SU-DHL-6 (cell line): ENCODE data around the gene RASGRP1.

Source experiments
- H2AFZ ChIP-seq: fragments of 200-600 bp; sonication (generic); 2 replicates; pipeline ENCODE4 v1.6.1; 2014; ENCODE audit warnings: low read depth, mild to moderate bottlenecking, moderate library complexity, mixed read lengths, antibody characterized with exemption, low read length; ENCODE audit not compliant: severe bottlenecking
- H3F3A ChIP-seq: fragments of 200-600 bp; shearing (Covaris generic); 2 replicates; pipeline ENCODE4 v1.6.0; 2016; ENCODE audit warnings: antibody characterized with exemption, mild to moderate bottlenecking; ENCODE audit not compliant: insufficient read depth
- H3K27ac ChIP-seq: fragments of 200-600 bp; sonication (generic); 2 replicates; pipeline ENCODE4 v1.5.1; 2016; ENCODE audit warnings: low read depth, mild to moderate bottlenecking, low read length, moderate library complexity, mixed read lengths
- H3K27me3 ChIP-seq: fragments of 200-600 bp; sonication (generic), shearing (Covaris generic); 2 replicates; pipeline ENCODE4 v1.6.0; 2014; ENCODE audit warnings: mild to moderate bottlenecking, low read length
- H3K36me3 ChIP-seq: fragments of 200-600 bp; sonication (generic); 2 replicates; pipeline ENCODE4 v1.6.1; 2014; ENCODE audit warnings: mild to moderate bottlenecking, low read length, mixed read lengths
- H3K4me2 ChIP-seq: fragments of 300-600, 200-600 bp; shearing (Covaris generic), sonication (generic); 2 replicates; pipeline ENCODE4 v1.6.0; 2014; ENCODE audit warnings: low read length, low read depth, mild to moderate bottlenecking; ENCODE audit not compliant: poor library complexity, severe bottlenecking
- H3K4me3 ChIP-seq: fragments of 200-600 bp; sonication (generic); 2 replicates; pipeline ENCODE4 v1.5.1; 2014; ENCODE audit warnings: antibody characterized with exemption, low read length, mild to moderate bottlenecking, mixed read lengths; ENCODE audit not compliant: insufficient read depth, poor library complexity, severe bottlenecking
- H3K79me2 ChIP-seq: fragments of 200-600 bp; sonication (generic); 2 replicates; pipeline ENCODE4 v1.6.1; 2014; ENCODE audit warnings: mild to moderate bottlenecking, low read length, moderate library complexity; ENCODE audit not compliant: insufficient read depth
- H3K9ac ChIP-seq: fragments of 200-600 bp; sonication (generic); 2 replicates; pipeline ENCODE4 v1.7.0; 2014; ENCODE audit warnings: mild to moderate bottlenecking, low read length
- H3K9me2 ChIP-seq: fragments of 200-600 bp; sonication (generic); replicated peaks from 2 replicates; pipeline ENCODE4 v1.6.1; 2014; ENCODE audit warnings: low read length; ENCODE audit not compliant: insufficient read depth
- H3K9me3 ChIP-seq: fragments of 200-600 bp; sonication (generic); 2 replicates; pipeline ENCODE4 v1.6.1; 2014; ENCODE audit warnings: low read length, mixed read lengths; ENCODE audit not compliant: insufficient read depth
- H4K20me1 ChIP-seq: fragments of 200-600 bp; sonication (generic); 2 replicates; pipeline ENCODE4 v1.6.1; 2014; ENCODE audit warnings: low read depth, mild to moderate bottlenecking, antibody characterized with exemption, low read length, moderate library complexity, mixed read lengths
- EZH2phosphoT487 ChIP-seq: fragments of 200-600 bp; sonication (generic), shearing (Covaris generic); conservative IDR thresholded peaks from 2 replicates; pipeline ENCODE4 v1.6.1; 2018; ENCODE audit warnings: mild to moderate bottlenecking, antibody characterized with exemption, low read length, moderate library complexity, mixed read lengths
- TF ChIP-seq, protein P1 (sequence below): fragments of 200-600 bp; sonication (generic); IDR thresholded peaks from one replicate; pipeline ENCODE4 v1.5.1; 2017; ENCODE audit warnings: antibody characterized with exemption, mild to moderate bottlenecking, low read length, moderate library complexity; ENCODE audit not compliant: insufficient read depth, poor library complexity, severe bottlenecking

RASGRP1 gene

DNA sequence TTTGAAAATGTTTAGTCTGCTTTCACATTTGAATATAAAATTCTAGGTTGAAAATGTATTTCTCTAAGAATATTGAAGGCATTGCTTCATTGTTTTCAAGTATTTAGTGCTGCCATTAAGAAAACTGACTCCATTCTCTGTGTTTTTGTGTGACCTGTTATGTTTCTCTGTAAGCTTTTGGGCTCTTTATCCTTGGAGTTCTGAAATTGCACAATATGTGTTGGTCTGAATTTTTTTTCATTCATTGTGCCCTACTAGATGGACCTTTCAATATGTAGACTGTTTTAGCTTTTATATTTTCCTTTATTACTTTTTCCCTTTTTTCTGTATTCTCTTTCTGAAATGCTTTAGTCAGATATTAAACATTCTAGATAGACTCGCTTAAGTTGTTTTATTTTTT is 88.5 kb downstream of the RASGRP1 start:
- H3K4me3 ChIP-seq, result no peak overlapping the region
- H3K9ac ChIP-seq, result no peak overlapping the region
- H4K20me1 ChIP-seq, result no peaks in the 10 kb centered on the region
- no peaks in the 10 kb centered on the region for H3K9me2 ChIP-seq
- H3K27ac ChIP-seq, result no peak overlapping the region
- peaks cover 4% of the 10 kb centered on the region; the same call in 1 of the 2 replicates for H3F3A ChIP-seq
- no peaks in the 10 kb centered on the region for H3K79me2 ChIP-seq
- TF ChIP-seq, protein P1, sequence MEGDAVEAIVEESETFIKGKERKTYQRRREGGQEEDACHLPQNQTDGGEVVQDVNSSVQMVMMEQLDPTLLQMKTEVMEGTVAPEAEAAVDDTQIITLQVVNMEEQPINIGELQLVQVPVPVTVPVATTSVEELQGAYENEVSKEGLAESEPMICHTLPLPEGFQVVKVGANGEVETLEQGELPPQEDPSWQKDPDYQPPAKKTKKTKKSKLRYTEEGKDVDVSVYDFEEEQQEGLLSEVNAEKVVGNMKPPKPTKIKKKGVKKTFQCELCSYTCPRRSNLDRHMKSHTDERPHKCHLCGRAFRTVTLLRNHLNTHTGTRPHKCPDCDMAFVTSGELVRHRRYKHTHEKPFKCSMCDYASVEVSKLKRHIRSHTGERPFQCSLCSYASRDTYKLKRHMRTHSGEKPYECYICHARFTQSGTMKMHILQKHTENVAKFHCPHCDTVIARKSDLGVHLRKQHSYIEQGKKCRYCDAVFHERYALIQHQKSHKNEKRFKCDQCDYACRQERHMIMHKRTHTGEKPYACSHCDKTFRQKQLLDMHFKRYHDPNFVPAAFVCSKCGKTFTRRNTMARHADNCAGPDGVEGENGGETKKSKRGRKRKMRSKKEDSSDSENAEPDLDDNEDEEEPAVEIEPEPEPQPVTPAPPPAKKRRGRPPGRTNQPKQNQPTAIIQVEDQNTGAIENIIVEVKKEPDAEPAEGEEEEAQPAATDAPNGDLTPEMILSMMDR, result no peak
- TF ChIP-seq EZH2phosphoT487, result no peak
- H2AFZ ChIP-seq, result no peak overlapping the region
- peaks cover 25% of the 10 kb centered on the region for H3K36me3 ChIP-seq
- no peaks in the 10 kb centered on the region for H3K9me3 ChIP-seq
- no peak overlapping the region for H3K4me2 ChIP-seq
- no peaks in the 10 kb centered on the region for H3K27me3 ChIP-seq

DNA sequence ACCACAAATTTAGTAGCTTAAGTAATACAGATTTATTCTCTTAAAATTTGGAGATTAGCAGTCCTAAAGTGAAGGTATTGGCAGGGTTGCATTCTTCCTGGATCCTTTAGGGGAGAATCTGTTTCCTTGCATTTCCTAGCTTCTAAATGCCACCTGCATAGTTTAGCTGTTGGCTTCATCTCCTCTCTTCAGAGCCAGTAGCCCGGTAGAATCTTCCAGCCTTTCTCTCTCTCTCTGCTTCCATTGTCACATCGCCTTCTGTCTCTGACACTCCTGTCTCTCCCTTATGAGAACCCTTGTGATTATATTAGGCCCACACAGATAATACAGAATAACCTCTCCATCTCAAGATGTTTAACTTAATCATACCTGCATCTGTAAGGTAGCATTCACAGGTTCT is 89.3 kb downstream of the RASGRP1 start:
- H3K9ac ChIP-seq, result no peak overlapping the region
- no peak for TF ChIP-seq EZH2phosphoT487

DNA sequence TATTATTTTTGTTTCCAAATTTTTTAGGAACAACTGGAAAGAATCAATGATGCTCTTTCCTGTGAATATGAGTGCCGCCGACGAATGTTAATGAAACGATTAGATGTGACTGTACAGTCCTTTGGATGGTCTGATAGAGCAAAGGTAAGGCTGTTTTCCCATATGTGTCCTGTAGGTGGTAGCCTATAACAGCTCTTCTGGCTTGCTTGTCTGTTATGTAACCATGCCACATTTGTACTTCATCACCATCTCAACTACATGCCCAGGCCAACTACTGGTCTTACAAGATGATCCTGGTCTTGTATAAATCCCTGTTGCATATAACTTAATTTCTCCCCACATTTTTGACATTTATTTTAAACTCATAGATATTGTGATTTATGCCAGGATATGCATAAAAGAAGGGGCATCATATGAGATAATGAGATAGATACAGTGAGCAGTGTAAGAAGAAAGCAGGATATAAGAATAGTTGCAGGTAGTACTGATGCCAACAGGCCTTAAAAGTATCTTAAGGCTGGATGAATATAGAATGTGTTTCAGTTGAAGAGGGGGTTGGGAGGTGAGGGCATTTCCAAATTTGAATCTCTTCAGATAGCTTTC is 90.4 kb downstream of the RASGRP1 start:
- Histone ChIP-seq H3K79me2 (no peaks in the 10 kb centered on the region), H3K27me3 (no peaks in the 10 kb centered on the region), H3F3A (peaks cover 4% of the 10 kb centered on the region; the same call in 1 of the 2 replicates), H3K9me3 (no peaks in the 10 kb centered on the region), H4K20me1 (no peaks in the 10 kb centered on the region), H3K36me3 (peaks cover 25% of the 10 kb centered on the region), H3K9ac (no peak overlapping the region), H3K4me3 (no peak overlapping the region), H3K4me2 (no peak overlapping the region), H3K9me2 (no peaks in the 10 kb centered on the region), H2AFZ (no peak overlapping the region), H3K27ac (no peak overlapping the region)
- TF ChIP-seq, protein P1, result peak; percentile 41
- TF ChIP-seq EZH2phosphoT487, result no peak

More for the DNA sequence above, 89.3 kb downstream of the RASGRP1 start:
- Histone ChIP-seq H2AFZ (no peak overlapping the region), H4K20me1 (no peaks in the 10 kb centered on the region), H3K79me2 (no peaks in the 10 kb centered on the region), H3K36me3 (peaks cover 24% of the 10 kb centered on the region), H3K4me3 (no peak overlapping the region), H3F3A (peaks cover 4% of the 10 kb centered on the region; the same call in 1 of the 2 replicates), H3K27me3 (no peaks in the 10 kb centered on the region), H3K9me3 (no peaks in the 10 kb centered on the region), H3K9me2 (no peaks in the 10 kb centered on the region), H3K4me2 (no peak overlapping the region), H3K27ac (no peak overlapping the region)

DNA sequence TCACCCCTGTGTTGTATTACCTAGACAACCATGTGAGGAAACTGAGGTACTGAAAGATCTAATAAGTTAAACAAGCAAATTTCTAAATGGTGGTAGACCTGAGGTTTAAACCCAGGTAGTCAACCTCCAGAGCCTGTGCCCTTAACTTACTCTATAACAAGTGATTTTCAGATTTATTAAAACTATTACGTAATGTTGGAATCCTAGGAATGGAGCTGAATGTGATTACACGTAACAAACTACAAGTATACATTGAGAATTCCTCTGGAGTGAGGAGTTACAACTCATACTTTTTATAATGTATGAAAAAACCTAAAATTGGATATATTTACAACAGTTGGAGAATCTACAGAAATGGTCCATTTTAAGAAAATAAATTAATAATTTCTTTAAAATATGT is 92.6 kb downstream of the RASGRP1 start:
- peaks cover 4% of the 10 kb centered on the region; the same call in 1 of the 2 replicates for H3F3A ChIP-seq
- H3K27me3 ChIP-seq, result no peaks in the 10 kb centered on the region
- no peak overlapping the region for H3K27ac ChIP-seq
- H3K4me3 ChIP-seq, result no peak overlapping the region
- no peak overlapping the region for H3K4me2 ChIP-seq
- H3K36me3 ChIP-seq, result peaks cover 22% of the 10 kb centered on the region
- H3K9ac ChIP-seq, result no peak overlapping the region
- no peak overlapping the region for H2AFZ ChIP-seq
- H4K20me1 ChIP-seq, result no peaks in the 10 kb centered on the region
- no peaks in the 10 kb centered on the region for H3K9me2 ChIP-seq
- TF ChIP-seq EZH2phosphoT487, result no peak
- TF ChIP-seq, protein P1, result no peak
- H3K79me2 ChIP-seq, result no peaks in the 10 kb centered on the region
- no peaks in the 10 kb centered on the region for H3K9me3 ChIP-seq
